ENCODE data around the gene TTC36.
"Not testable (repeated sequence)": the region's sequence is repeated elsewhere in the genome, so short reads cannot be mapped to it uniquely, and the experiment has no call there.

The TTC36 gene

GRCh38 chr11:118577995-118578394, 50.7 kb downstream of the TTC36 start:
- H3K27ac ChIP-seq (ENCODE audit: extremely low read depth, low read depth, low read length); POLR2A ChIA-PET; H3K4me3 ChIP-seq (ENCODE audit: low read depth, low read length); H3K4me1 ChIP-seq (ENCODE audit: control insufficient read depth, insufficient read depth, low read length); H3K9me3 ChIP-seq (ENCODE audit: control insufficient read depth, insufficient read depth, low read depth, low read length): not testable (repeated sequence)
- peaks cover 6 to 30% of the 10 kb centered on the region in 2 experiments; a peak in 2 of 3 replicates for H3K36me3 ChIP-seq (ENCODE audit: control insufficient read depth in 2 of 2, insufficient read depth in 1 of 2, low read length in 2 of 2)
- CTCF ChIA-PET, result interaction anchor here (0.6 kb wide), 1 partner anchor 57 kb away, joined by 3 read pairs; no protein-coding TSS in a partner anchor
- TF ChIP-seq ZNF555 (tag by site-specific recombination; conservative IDR thresholded peaks at IDR 0.05), result peak; percentile 95
- TF ChIP-seq ZNF501 (tag by site-specific recombination; IDR thresholded peaks at IDR 0.05), result peak; percentile 84
- TF ChIP-seq, protein P1, sequence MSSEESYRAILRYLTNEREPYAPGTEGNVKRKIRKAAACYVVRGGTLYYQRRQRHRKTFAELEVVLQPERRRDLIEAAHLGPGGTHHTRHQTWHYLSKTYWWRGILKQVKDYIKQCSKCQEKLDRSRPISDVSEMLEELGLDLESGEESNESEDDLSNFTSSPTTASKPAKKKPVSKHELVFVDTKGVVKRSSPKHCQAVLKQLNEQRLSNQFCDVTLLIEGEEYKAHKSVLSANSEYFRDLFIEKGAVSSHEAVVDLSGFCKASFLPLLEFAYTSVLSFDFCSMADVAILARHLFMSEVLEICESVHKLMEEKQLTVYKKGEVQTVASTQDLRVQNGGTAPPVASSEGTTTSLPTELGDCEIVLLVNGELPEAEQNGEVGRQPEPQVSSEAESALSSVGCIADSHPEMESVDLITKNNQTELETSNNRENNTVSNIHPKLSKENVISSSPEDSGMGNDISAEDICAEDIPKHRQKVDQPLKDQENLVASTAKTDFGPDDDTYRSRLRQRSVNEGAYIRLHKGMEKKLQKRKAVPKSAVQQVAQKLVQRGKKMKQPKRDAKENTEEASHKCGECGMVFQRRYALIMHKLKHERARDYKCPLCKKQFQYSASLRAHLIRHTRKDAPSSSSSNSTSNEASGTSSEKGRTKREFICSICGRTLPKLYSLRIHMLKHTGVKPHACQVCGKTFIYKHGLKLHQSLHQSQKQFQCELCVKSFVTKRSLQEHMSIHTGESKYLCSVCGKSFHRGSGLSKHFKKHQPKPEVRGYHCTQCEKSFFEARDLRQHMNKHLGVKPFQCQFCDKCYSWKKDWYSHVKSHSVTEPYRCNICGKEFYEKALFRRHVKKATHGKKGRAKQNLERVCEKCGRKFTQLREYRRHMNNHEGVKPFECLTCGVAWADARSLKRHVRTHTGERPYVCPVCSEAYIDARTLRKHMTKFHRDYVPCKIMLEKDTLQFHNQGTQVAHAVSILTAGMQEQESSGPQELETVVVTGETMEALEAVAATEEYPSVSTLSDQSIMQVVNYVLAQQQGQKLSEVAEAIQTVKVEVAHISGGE (tag by site-specific recombination; conservative IDR thresholded peaks at IDR 0.05; ENCODE audit: low read depth), result peak; percentile 86
- TF ChIP-seq ZBTB1 (tag by site-specific recombination; IDR thresholded peaks at IDR 0.05), result 0 out of 2 replicates have a peak, but pooled peaks have one; percentile 66
- 0 out of 2 replicates have a peak, but pooled peaks have one; percentile 39 for TF ChIP-seq ZNF610 (tag by site-specific recombination; IDR thresholded peaks at IDR 0.05; ENCODE audit: borderline replicate concordance)
- TF ChIP-seq ZNF580 (tag by site-specific recombination; IDR thresholded peaks at IDR 0.05), result peak; percentile 80; the same call in 1 of the 2 replicates
- peak; percentile 78; the same call in 1 of the 2 replicates for TF ChIP-seq ZNF433 (tag by site-specific recombination; IDR thresholded peaks at IDR 0.05; ENCODE audit: low read depth)
- peak; percentile 42; the same call in 1 of the 2 replicates for TF ChIP-seq ZNF341 (tag by site-specific recombination; IDR thresholded peaks at IDR 0.05; ENCODE audit: low read depth)
- peak; percentile 38 for TF ChIP-seq ZNF529 (tag by site-specific recombination; IDR thresholded peaks at IDR 0.05; ENCODE audit: insufficient replicate concordance)
- TF ChIP-seq ZNF202 (tag by site-specific recombination; IDR thresholded peaks at IDR 0.05; ENCODE audit: borderline replicate concordance), result peak; percentile 94
- TF ChIP-seq ZNF138 (tag by site-specific recombination; IDR thresholded peaks at IDR 0.05; ENCODE audit: borderline replicate concordance), result 0 out of 2 replicates have a peak, but pooled peaks have one; percentile 77
- peak; percentile 83 for TF ChIP-seq ZNF560 (tag by site-specific recombination; IDR thresholded peaks at IDR 0.05; ENCODE audit: borderline replicate concordance)
- peak; percentile 64; the same call in 1 of the 2 replicates for TF ChIP-seq ZFP37 (tag by site-specific recombination; IDR thresholded peaks at IDR 0.05)
- TF ChIP-seq ZBTB21 (tag by site-specific recombination; IDR thresholded peaks at IDR 0.05), result peak; percentile 55; the same call in 1 of the 2 replicates
- TF ChIP-seq, protein P2, sequence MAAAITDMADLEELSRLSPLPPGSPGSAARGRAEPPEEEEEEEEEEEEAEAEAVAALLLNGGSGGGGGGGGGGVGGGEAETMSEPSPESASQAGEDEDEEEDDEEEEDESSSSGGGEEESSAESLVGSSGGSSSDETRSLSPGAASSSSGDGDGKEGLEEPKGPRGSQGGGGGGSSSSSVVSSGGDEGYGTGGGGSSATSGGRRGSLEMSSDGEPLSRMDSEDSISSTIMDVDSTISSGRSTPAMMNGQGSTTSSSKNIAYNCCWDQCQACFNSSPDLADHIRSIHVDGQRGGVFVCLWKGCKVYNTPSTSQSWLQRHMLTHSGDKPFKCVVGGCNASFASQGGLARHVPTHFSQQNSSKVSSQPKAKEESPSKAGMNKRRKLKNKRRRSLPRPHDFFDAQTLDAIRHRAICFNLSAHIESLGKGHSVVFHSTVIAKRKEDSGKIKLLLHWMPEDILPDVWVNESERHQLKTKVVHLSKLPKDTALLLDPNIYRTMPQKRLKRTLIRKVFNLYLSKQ (tag by site-specific recombination; IDR thresholded peaks at IDR 0.05; ENCODE audit: borderline replicate concordance), result peak; percentile 92
- peak; percentile 74; the same call in 1 of the 2 replicates for TF ChIP-seq ZNF664 (tag by site-specific recombination; IDR thresholded peaks at IDR 0.05)
- peak; percentile 97 for TF ChIP-seq ZNF518A (tag by site-specific recombination; conservative IDR thresholded peaks at IDR 0.05; ENCODE audit: low read depth)
- TF ChIP-seq ZNF654 (tag by site-specific recombination; IDR thresholded peaks at IDR 0.05; ENCODE audit: low read depth), result peak; percentile 52
- 0 out of 2 replicates have a peak, but pooled peaks have one; percentile 26 for TF ChIP-seq SP3 (tag by site-specific recombination; IDR thresholded peaks at IDR 0.05)
- peak; percentile 87 for TF ChIP-seq ZXDB (tag by site-specific recombination; IDR thresholded peaks at IDR 0.05)
- TF ChIP-seq, protein P3, sequence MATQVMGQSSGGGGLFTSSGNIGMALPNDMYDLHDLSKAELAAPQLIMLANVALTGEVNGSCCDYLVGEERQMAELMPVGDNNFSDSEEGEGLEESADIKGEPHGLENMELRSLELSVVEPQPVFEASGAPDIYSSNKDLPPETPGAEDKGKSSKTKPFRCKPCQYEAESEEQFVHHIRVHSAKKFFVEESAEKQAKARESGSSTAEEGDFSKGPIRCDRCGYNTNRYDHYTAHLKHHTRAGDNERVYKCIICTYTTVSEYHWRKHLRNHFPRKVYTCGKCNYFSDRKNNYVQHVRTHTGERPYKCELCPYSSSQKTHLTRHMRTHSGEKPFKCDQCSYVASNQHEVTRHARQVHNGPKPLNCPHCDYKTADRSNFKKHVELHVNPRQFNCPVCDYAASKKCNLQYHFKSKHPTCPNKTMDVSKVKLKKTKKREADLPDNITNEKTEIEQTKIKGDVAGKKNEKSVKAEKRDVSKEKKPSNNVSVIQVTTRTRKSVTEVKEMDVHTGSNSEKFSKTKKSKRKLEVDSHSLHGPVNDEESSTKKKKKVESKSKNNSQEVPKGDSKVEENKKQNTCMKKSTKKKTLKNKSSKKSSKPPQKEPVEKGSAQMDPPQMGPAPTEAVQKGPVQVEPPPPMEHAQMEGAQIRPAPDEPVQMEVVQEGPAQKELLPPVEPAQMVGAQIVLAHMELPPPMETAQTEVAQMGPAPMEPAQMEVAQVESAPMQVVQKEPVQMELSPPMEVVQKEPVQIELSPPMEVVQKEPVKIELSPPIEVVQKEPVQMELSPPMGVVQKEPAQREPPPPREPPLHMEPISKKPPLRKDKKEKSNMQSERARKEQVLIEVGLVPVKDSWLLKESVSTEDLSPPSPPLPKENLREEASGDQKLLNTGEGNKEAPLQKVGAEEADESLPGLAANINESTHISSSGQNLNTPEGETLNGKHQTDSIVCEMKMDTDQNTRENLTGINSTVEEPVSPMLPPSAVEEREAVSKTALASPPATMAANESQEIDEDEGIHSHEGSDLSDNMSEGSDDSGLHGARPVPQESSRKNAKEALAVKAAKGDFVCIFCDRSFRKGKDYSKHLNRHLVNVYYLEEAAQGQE (tag by site-specific recombination; IDR thresholded peaks at IDR 0.05), result peak; percentile 80
- TF ChIP-seq ZNF404 (tag by site-specific recombination; IDR thresholded peaks at IDR 0.05), result peak; percentile 95
- 0 out of 2 replicates have a peak, but pooled peaks have one; percentile 22 for TF ChIP-seq ZNF366 (tag by site-specific recombination; conservative IDR thresholded peaks at IDR 0.05)
- peak; percentile 88 for TF ChIP-seq ZNF623 (tag by site-specific recombination; IDR thresholded peaks at IDR 0.05)
